ENCODE results near the gene ATL1. TPM values are rescaled to one million over a fixed set of nuclear protein-coding genes. Genes with fewer than 3 reads are reported as not detected.

Gene ATL1
- total and polyA plus RNA-seq, 2 experiments from 2014 or later, result 4.3 to 6.0 TPM

DNA sequence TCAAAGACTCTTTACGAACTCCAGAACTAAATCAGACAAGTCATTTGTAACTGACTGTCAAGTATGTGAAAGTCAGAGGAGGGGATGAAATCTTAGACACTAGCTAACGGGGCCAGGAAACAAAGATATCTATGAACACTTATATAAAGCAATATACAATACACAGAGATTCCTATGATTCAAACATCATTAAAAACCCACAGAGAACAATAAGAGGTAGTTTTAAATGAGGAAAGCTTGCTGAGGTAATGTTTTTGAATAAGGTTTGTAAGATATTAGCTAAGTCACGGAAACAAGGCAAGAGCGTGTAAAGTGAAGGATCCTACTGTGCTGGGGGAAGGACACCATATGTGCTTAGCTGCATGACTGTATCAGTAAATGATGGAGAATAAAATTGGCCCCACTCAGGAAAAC is 71.5 kb downstream of the ATL1 start:
- Histone ChIP-seq H3K9me3 (ENCODE audit: low read depth) (no peaks in the 10 kb centered on the region), H3K9me2 (replicated peaks; ENCODE audit: insufficient read depth) (no peaks in the 10 kb centered on the region), H3K4me1 (ENCODE audit: insufficient read depth) (no peaks in the 10 kb centered on the region), H3K79me2 (no peaks in the 10 kb centered on the region), H3K27ac (no peak overlapping the region), H4K20me1 (ENCODE audit: insufficient read depth, poor library complexity, severe bottlenecking) (no peaks in the 10 kb centered on the region), H3K4me2 (no peak overlapping the region), H3K27me3 (no peaks in the 10 kb centered on the region), H3K36me3 (replicated peaks; ENCODE audit: insufficient read depth, low read depth) (no peaks in the 10 kb centered on the region), H2AFZ (no peak overlapping the region), H3K4me3 (no peak overlapping the region)
- WGBS (ENCODE audit: low lambda C conversion rate, missing lambda C conversion rate), result 73% methylated on average over 4 of the region's 4 CpGs
- TF ChIP-seq, protein P1, sequence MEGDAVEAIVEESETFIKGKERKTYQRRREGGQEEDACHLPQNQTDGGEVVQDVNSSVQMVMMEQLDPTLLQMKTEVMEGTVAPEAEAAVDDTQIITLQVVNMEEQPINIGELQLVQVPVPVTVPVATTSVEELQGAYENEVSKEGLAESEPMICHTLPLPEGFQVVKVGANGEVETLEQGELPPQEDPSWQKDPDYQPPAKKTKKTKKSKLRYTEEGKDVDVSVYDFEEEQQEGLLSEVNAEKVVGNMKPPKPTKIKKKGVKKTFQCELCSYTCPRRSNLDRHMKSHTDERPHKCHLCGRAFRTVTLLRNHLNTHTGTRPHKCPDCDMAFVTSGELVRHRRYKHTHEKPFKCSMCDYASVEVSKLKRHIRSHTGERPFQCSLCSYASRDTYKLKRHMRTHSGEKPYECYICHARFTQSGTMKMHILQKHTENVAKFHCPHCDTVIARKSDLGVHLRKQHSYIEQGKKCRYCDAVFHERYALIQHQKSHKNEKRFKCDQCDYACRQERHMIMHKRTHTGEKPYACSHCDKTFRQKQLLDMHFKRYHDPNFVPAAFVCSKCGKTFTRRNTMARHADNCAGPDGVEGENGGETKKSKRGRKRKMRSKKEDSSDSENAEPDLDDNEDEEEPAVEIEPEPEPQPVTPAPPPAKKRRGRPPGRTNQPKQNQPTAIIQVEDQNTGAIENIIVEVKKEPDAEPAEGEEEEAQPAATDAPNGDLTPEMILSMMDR (IDR thresholded peaks at IDR 0.05; ENCODE audit: poor library complexity), result no peak
- no peak for TF ChIP-seq EZH2phosphoT487 (IDR thresholded peaks at IDR 0.05; ENCODE audit: low read depth, severe bottlenecking, unreplicated experiment)
- no peak for TF ChIP-seq EZH2 (IDR thresholded peaks at IDR 0.05; ENCODE audit: borderline replicate concordance)
- no peak for DNase-seq (ENCODE audit: low spot score)

DNA sequence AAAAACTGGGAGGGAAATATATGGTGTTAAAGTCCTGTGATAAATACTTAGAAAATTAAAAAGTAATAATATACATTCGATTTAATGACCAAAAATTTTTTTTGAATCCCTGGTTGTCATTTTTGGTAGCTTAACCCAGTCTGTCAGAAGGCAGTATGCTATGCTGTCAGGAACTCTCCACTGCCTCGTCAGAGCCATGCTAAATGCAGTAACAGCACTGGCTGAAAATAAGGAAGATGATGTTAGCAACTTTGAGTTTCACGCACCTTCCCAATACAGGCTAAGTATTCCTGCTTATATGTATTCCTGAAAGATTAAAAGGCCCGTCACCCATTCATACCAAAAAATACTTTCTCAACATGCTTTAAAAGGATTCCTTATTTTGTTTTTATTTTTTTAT is 74.0 kb downstream of the ATL1 start:
- Histone ChIP-seq H3K27ac (no peak overlapping the region), H3K4me2 (no peak overlapping the region), H3K27me3 (no peaks in the 10 kb centered on the region), H3K9me2 (replicated peaks; ENCODE audit: insufficient read depth) (no peaks in the 10 kb centered on the region), H3K36me3 (replicated peaks; ENCODE audit: insufficient read depth, low read depth) (no peaks in the 10 kb centered on the region), H3K9me3 (ENCODE audit: low read depth) (no peaks in the 10 kb centered on the region), H3K79me2 (no peaks in the 10 kb centered on the region), H3K4me3 (no peak overlapping the region), H3K4me1 (ENCODE audit: insufficient read depth) (no peaks in the 10 kb centered on the region), H2AFZ (no peak overlapping the region), H4K20me1 (ENCODE audit: insufficient read depth, poor library complexity, severe bottlenecking) (no peaks in the 10 kb centered on the region)
- WGBS (ENCODE audit: low lambda C conversion rate, missing lambda C conversion rate), result 92% methylated on average over 4 of the region's 4 CpGs
- TF ChIP-seq, protein P1 (IDR thresholded peaks at IDR 0.05; ENCODE audit: poor library complexity), result no peak
- no peak for DNase-seq (ENCODE audit: low spot score)

DNA sequence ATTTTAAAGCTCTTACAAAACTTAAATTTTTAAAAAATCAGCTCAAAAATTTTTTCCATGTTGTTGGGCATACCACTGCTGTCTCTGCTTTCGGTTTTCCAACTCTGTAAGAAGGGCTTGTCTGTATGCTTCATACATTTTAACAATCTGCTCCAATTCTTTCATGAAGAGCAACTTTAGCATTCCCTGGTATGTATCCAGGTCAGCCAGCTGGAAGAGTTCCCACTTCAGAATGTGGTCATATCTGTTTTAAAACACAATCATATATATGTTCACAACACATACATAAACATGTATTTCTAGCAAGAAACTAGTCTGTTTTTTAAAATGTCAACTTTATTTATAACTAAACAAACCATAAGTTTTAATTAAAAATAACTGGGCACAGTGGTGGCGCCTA is 75.2 kb downstream of the ATL1 start:
- WGBS (ENCODE audit: low lambda C conversion rate, missing lambda C conversion rate), result 98% methylated on average over 2 of the region's 2 CpGs
- no peak for TF ChIP-seq EZH2 (IDR thresholded peaks at IDR 0.05; ENCODE audit: borderline replicate concordance)
- TF ChIP-seq EZH2phosphoT487 (IDR thresholded peaks at IDR 0.05; ENCODE audit: low read depth, severe bottlenecking, unreplicated experiment), result no peak
- no peaks in the 10 kb centered on the region for H3K4me1 ChIP-seq (ENCODE audit: insufficient read depth)

DNA sequence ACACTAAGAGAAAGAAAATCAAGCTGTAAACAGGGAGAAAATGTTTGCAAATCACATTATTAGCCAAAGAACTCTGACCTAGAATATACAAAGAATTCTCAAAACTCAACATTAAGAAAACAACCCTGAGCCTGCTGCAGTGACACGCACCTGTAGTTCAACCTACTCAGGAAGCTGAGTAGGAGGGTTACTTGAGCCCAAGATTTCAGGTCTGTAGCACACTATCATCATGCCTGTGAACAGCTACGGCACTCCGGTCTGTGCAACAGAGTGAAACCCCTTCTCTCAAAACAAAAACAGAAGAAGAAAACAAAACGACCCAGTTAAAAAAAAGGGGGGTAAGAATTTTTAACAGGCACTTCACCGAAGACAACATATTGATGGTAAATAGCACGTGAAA is 87.3 kb downstream of the ATL1 start:
- Histone ChIP-seq H3K9me2 (replicated peaks; ENCODE audit: insufficient read depth) (no peaks in the 10 kb centered on the region), H2AFZ (no peak overlapping the region), H3K27me3 (no peaks in the 10 kb centered on the region), H3K36me3 (replicated peaks; ENCODE audit: insufficient read depth, low read depth) (no peaks in the 10 kb centered on the region), H3K9me3 (ENCODE audit: low read depth) (no peaks in the 10 kb centered on the region), H3K4me2 (no peak overlapping the region), H3K27ac (no peak overlapping the region), H4K20me1 (ENCODE audit: insufficient read depth, poor library complexity, severe bottlenecking) (no peaks in the 10 kb centered on the region), H3K4me1 (ENCODE audit: insufficient read depth) (no peaks in the 10 kb centered on the region), H3K79me2 (peaks cover 47% of the 10 kb centered on the region), H3K4me3 (no peak overlapping the region)
- DNase-seq (ENCODE audit: low spot score), result no peak
- 91% methylated on average over 6 of the region's 6 CpGs for WGBS (ENCODE audit: low lambda C conversion rate, missing lambda C conversion rate)
- TF ChIP-seq EZH2phosphoT487 (IDR thresholded peaks at IDR 0.05; ENCODE audit: low read depth, severe bottlenecking, unreplicated experiment), result no peak
- no peak for TF ChIP-seq EZH2 (IDR thresholded peaks at IDR 0.05; ENCODE audit: borderline replicate concordance)
- TF ChIP-seq, protein P1 (IDR thresholded peaks at IDR 0.05; ENCODE audit: poor library complexity), result no peak

More for the DNA sequence above, 75.2 kb downstream of the ATL1 start:
- H3K36me3 ChIP-seq (replicated peaks; ENCODE audit: insufficient read depth, low read depth), result no peaks in the 10 kb centered on the region
- H3K9me2 ChIP-seq (replicated peaks; ENCODE audit: insufficient read depth), result no peaks in the 10 kb centered on the region
- no peak overlapping the region for H3K4me2 ChIP-seq
- H3K27ac ChIP-seq, result no peak overlapping the region
- H4K20me1 ChIP-seq (ENCODE audit: insufficient read depth, poor library complexity, severe bottlenecking), result no peaks in the 10 kb centered on the region
- no peaks in the 10 kb centered on the region for H3K9me3 ChIP-seq (ENCODE audit: low read depth)
- H2AFZ ChIP-seq, result no peak overlapping the region
- H3K4me3 ChIP-seq, result no peak overlapping the region
- no peaks in the 10 kb centered on the region for H3K27me3 ChIP-seq
- no peak for DNase-seq (ENCODE audit: low spot score)
- no peaks in the 10 kb centered on the region for H3K79me2 ChIP-seq
